K562 (cell line): Measurements from ENCODE around the gene PLXNA2. TPM values are rescaled to one million over a fixed set of nuclear protein-coding genes. Genes with fewer than 3 reads are reported as not detected.

Experiments
- ATAC-seq: fragments of 200-7000 bp; cut with Tn5 transposase; 3 replicates; pipeline ENCODE4 v1.9.1; 2020; ENCODE audit warnings: moderate library complexity
- BruUV-seq: library from RNA; stranded (reverse); fragments of 400-500 nt; replicated peaks from 2 replicates; lab custom pipeline; 2021; lab: Mats Ljungman, UMichigan
- CTCF ChIA-PET: fragments of 300-600 bp; formaldehyde crosslinking; extraction: SDS; loops from one replicate; lab custom pipeline; 2021; ENCODE audit warnings: low intra/inter-chr PET ratio; lab: Yijun Ruan, JAX
- POLR2A ChIA-PET: fragments of 300-600, 350-650 bp; sonication (Branson Sonifier 250); formaldehyde crosslinking; extraction: SDS; loops from one replicate; lab custom pipeline; 2021; ENCODE audit warnings: antibody characterized with exemption, inconsistent platforms; lab: Yijun Ruan, JAX
- DNase-seq, 4 experiments: peaks; one replicate each; pipeline versions ENCODE4 v3.0.0 to v3.0.0-alpha.2; 2011 to 2018; ENCODE audit warnings: low spot score in 3 of 4, mixed read lengths in 3 of 4; ENCODE audit errors: extremely low read depth in 1 of 4
- FAIRE-seq: peaks from 2 replicates; lab custom pipeline; 2011; peaks lifted over from hg19 to GRCh38; lab: Jason Lieb, UNC
- H2AFZ ChIP-seq: 2 replicates; pipeline ENCODE4 v1.6.0; 2011; ENCODE audit warnings: low read depth, low read length, control low read depth, inconsistent platforms
- H3K27ac ChIP-seq: fragments of 200-600 bp; 3 replicates; pipeline ENCODE4 v1.8.0; 2011; ENCODE audit warnings: low read depth, mild to moderate bottlenecking, control low read depth, inconsistent platforms, low read length, moderate library complexity, mixed read lengths; ENCODE audit errors: extremely low read depth
- H3K27me3 ChIP-seq, 2 experiments: fragments of 300-600 bp in 1 of 2; 2 replicates in 1 of 2; 3 replicates in 1 of 2; pipeline versions ENCODE4 v1.6.0 to v1.8.0; 2011; ENCODE audit warnings: inconsistent platforms in 2 of 2, low read length in 2 of 2, mild to moderate bottlenecking in 1 of 2, mixed read lengths in 1 of 2, moderate library complexity in 1 of 2; ENCODE audit not compliant: control insufficient read depth in 2 of 2, insufficient read depth in 2 of 2
- H3K36me3 ChIP-seq: fragments of 300-600 bp; 3 replicates; pipeline ENCODE4 v1.8.0; 2011; ENCODE audit warnings: mild to moderate bottlenecking, low read length, inconsistent platforms; ENCODE audit not compliant: control insufficient read depth, insufficient read depth
- H3K4me1 ChIP-seq, 2 experiments: fragments of 200-600 bp in 1 of 2; replicated peaks in 1 of 2; 2 replicates in 1 of 2; 3 replicates in 1 of 2; pipeline versions ENCODE4 v1.5.1 to v1.8.0; 2011; ENCODE audit warnings: inconsistent platforms in 2 of 2, low read length in 2 of 2, mild to moderate bottlenecking in 1 of 2, mixed read lengths in 1 of 2, moderate library complexity in 1 of 2; ENCODE audit not compliant: control insufficient read depth in 2 of 2, insufficient read depth in 2 of 2
- H3K4me2 ChIP-seq: 2 replicates; pipeline ENCODE4 v1.6.1; 2011; ENCODE audit warnings: low read length, control low read depth, inconsistent platforms, mixed read lengths; ENCODE audit not compliant: insufficient read depth
- H3K4me3 ChIP-seq: fragments of 200-600 bp; sonication (generic), shearing (Covaris generic); 2 replicates; pipeline ENCODE4 v1.5.1; 2016; ENCODE audit warnings: control low read depth, inconsistent platforms
- H3K79me2 ChIP-seq: fragments of 200-600 bp; 3 replicates; pipeline ENCODE4 v1.8.0; 2011; ENCODE audit warnings: low read length, inconsistent platforms; ENCODE audit not compliant: control insufficient read depth, insufficient read depth
- H3K9ac ChIP-seq, 2 experiments: 2 replicates each; pipeline versions ENCODE4 v1.6.0 to v1.6.1; 2011; ENCODE audit warnings: low read depth in 2 of 2, low read length in 2 of 2, control low read depth in 1 of 2, inconsistent platforms in 1 of 2, mild to moderate bottlenecking in 1 of 2, mixed read lengths in 1 of 2; ENCODE audit not compliant: insufficient read depth in 1 of 2
- H3K9me1 ChIP-seq: one replicate; pipeline ENCODE4 v1.6.0; 2011; ENCODE audit warnings: inconsistent platforms, mild to moderate bottlenecking, low read length, moderate library complexity; ENCODE audit not compliant: control insufficient read depth, insufficient read depth
- H3K9me3 ChIP-seq: replicated peaks from 2 replicates; pipeline ENCODE4 v1.5.1; 2011; ENCODE audit warnings: low read depth, low read length, inconsistent platforms; ENCODE audit not compliant: control insufficient read depth, insufficient read depth
- H4K20me1 ChIP-seq: replicated peaks from 2 replicates; pipeline ENCODE4 v1.6.1; 2011; ENCODE audit warnings: low read length, inconsistent platforms, mixed read lengths; ENCODE audit not compliant: control insufficient read depth, insufficient read depth
- ARHGAP35 ChIP-seq: fragments of 450-650 bp; IDR thresholded peaks from 2 replicates; pipeline ENCODE4 v1.6.1; 2018; ENCODE audit not compliant: partially characterized antibody
- BCOR ChIP-seq: fragments of 450-650 bp; IDR thresholded peaks from 2 replicates; pipeline ENCODE4 v1.6.1; 2016
- CCAR2 ChIP-seq: fragments of 200-400 bp; formaldehyde crosslinking; IDR thresholded peaks from 2 replicates; pipeline ENCODE4 v1.6.1; 2017; ENCODE audit warnings: mild to moderate bottlenecking, low read depth, low read length
- CSDE1 ChIP-seq, 2 experiments: fragments of 450-650 bp; IDR thresholded peaks; 2 replicates each; pipeline ENCODE4 v1.6.1; 2016; ENCODE audit warnings: mild to moderate bottlenecking in 1 of 2
- FOSL1 ChIP-seq: fragments of 200-800 bp; sonication (Bioruptor generic); conservative IDR thresholded peaks from 2 replicates; pipeline ENCODE4 v1.6.1; 2016; ENCODE audit warnings: missing genetic modification characterization, missing compliant biosample characterization
- HDAC8 ChIP-seq: fragments of 450-650 bp; IDR thresholded peaks from 2 replicates; pipeline ENCODE4 v1.6.1; 2016; ENCODE audit warnings: mild to moderate bottlenecking, missing genetic modification characterization, moderate library complexity, missing compliant biosample characterization
- HDGF ChIP-seq: fragments of 450-650 bp; IDR thresholded peaks from 2 replicates; pipeline ENCODE4 v1.6.1; 2016
- HLTF ChIP-seq: fragments of 450-650 bp; IDR thresholded peaks from 2 replicates; pipeline ENCODE4 v1.6.1; 2016
- IFI16 ChIP-seq: fragments of 250-450 bp; sonication (Bioruptor Pico); IDR thresholded peaks from 2 replicates; pipeline ENCODE4 v2.1.2; 2022; ENCODE audit warnings: mild to moderate bottlenecking, inconsistent platforms
- LARP7 ChIP-seq: fragments of 450-650 bp; IDR thresholded peaks from 2 replicates; pipeline ENCODE4 v1.6.1; 2016
- MCM5 ChIP-seq: fragments of 450-650 bp; IDR thresholded peaks from 2 replicates; pipeline ENCODE4 v1.6.1; 2016; ENCODE audit warnings: low read depth
- MCM7 ChIP-seq, 2 experiments: fragments of 450-650 bp; IDR thresholded peaks; 2 replicates each; pipeline ENCODE4 v1.6.1; 2016 to 2018
- MLLT1 ChIP-seq, 2 experiments: fragments of 450-650 bp; IDR thresholded peaks; 2 replicates each; pipeline ENCODE4 v1.6.1; 2016
- MYBL2 ChIP-seq, 2 experiments: fragments of 450-650 bp in 1 of 2; sonication (generic) in 1 of 2; formaldehyde crosslinking in 1 of 2; IDR thresholded peaks; 2 replicates each; pipeline versions ENCODE4 v1.6.1 to v1.8.1; 2017 to 2022; ENCODE audit warnings: borderline replicate concordance in 1 of 2, inconsistent platforms in 1 of 2, low read depth in 1 of 2, mild to moderate bottlenecking in 1 of 2, missing genetic modification reagents in 1 of 2, moderate library complexity in 1 of 2
- PHB2 ChIP-seq: fragments of 450-650 bp; IDR thresholded peaks from 2 replicates; pipeline ENCODE4 v1.6.1; 2017; ENCODE audit warnings: low read depth
- PHF20 ChIP-seq: fragments of 450-650 bp; IDR thresholded peaks from 2 replicates; pipeline ENCODE4 v1.6.1; 2018; ENCODE audit not compliant: partially characterized antibody
- SNAPC5 ChIP-seq: fragments of 250-450 bp; sonication (Bioruptor Pico); IDR thresholded peaks from 2 replicates; pipeline ENCODE4 v1.8.0; 2021; ENCODE audit warnings: moderate library complexity, mild to moderate bottlenecking, inconsistent platforms
- THRAP3 ChIP-seq: fragments of 450-650 bp; IDR thresholded peaks from 2 replicates; pipeline ENCODE4 v1.6.1; 2016; ENCODE audit warnings: mild to moderate bottlenecking, inconsistent platforms, borderline replicate concordance
- TSC22D4 ChIP-seq: fragments of 450-650 bp; IDR thresholded peaks from 2 replicates; pipeline ENCODE4 v1.6.1; 2016; ENCODE audit warnings: missing genetic modification characterization, missing biosample characterization, control low read depth
- ZNF274 ChIP-seq: IDR thresholded peaks from 2 replicates; pipeline ENCODE4 v1.6.1; 2011; ENCODE audit warnings: low read depth, mild to moderate bottlenecking, low read length, moderate library complexity, borderline replicate concordance
- ZNF518B ChIP-seq: fragments of 250-450 bp; sonication (Bioruptor Pico); IDR thresholded peaks from 2 replicates; pipeline ENCODE4 v1.5.0; 2021; ENCODE audit warnings: mild to moderate bottlenecking, moderate library complexity
- in situ Hi-C: fragments of 300-500 bp; cut with MboI; formaldehyde crosslinking; loops from 4 replicates; pipeline ENCODE4 v1.15.0; 2018; ENCODE audit warnings: inconsistent platforms, mixed read lengths
- intact Hi-C: fragments of 100-400 bp; cut with micrococcal nuclease; formaldehyde crosslinking; loops from 2 replicates; pipeline ENCODE4 v1.14.2; 2022
- polyA plus RNA-seq, 8 experiments: library from polyadenylated mRNA; depleted of rRNA in 4 of 8; stranded (reverse) in 5 of 8; unstranded in 3 of 8; fragments of >200 nt; fragmentation: Nextera tagmentation in 2 of 8; fragmentation: Illumina TruSeq in 1 of 8; extraction: Ambion mirVana in 2 of 8; extraction: Trizol in 1 of 8; gene quantifications; 2 replicates each; pipeline versions ENCODE4 v1.2.1 to v1.2.3, GENCODE V29; 2011 to 2014; ENCODE audit warnings: inconsistent platforms in 1 of 8, missing spikeins in 1 of 8
- total RNA-seq, 7 experiments: library from RNA; depleted of rRNA in 6 of 7; stranded (reverse); fragments of >200 nt in 6 of 7; fragmentation: Illumina TruSeq in 2 of 7; extraction: Trizol in 2 of 7; gene quantifications; 2 replicates each; pipeline versions ENCODE4 v1.2.1 to v1.2.3, GENCODE V29; 2011 to 2021; ENCODE audit warnings: low replicate concordance in 1 of 7

Gene PLXNA2
- total and polyA plus RNA-seq, 9 of the 15 experiments (the other 6 are each of a cell fraction or from before 2014, with no cell fraction given), result 0.01 to 1.3 (median 0.32) TPM

- Histone ChIP-seq H2AFZ (no peak overlapping the region), H3K9me3 (no peaks in the 10 kb centered on the region), H3K4me3 (no peak overlapping the region), H3K79me2 (no peaks in the 10 kb centered on the region), H3K4me2 (no peak overlapping the region), H3K9ac (no peak overlapping the region), H3K36me3 (no peaks in the 10 kb centered on the region), H4K20me1 (0 out of 2 replicates have a peak, but pooled peaks cover 6% of the 10 kb centered on the region), H3K4me1 (no peaks in the 10 kb centered on the region; a peak in 1 of 5 replicates), H3K27ac (no peak overlapping the region), H3K9me1 (no peaks in the 10 kb centered on the region), H3K27me3 (peaks cover 11 to 17% of the 10 kb centered on the region in 2 experiments; a peak in 4 of 5 replicates)
- ChIA-PET POLR2A (interaction anchor here (1.0 to 1.6 kb wide), 3 partner anchors 9 to 70 kb away, joined by 4 to 8 read pairs (median 5); no protein-coding TSS in a partner anchor), CTCF (no interaction called here)
- BruUV-seq, result no TSS peak
- FAIRE-seq, result peak; percentile 26
- intact Hi-C loops, result no loop called here
- no peak for ATAC-seq
- in situ Hi-C loops, result no loop called here
- DNase-seq, result no peak
- TF ChIP-seq ZNF518B (no peak), ARHGAP35 (peak; percentile 11), PHF20 (peak; percentile 32), MCM5 (0 out of 2 replicates have a peak, but pooled peaks have one; percentile 52), TSC22D4 (tag) (0 out of 2 replicates have a peak, but pooled peaks have one; percentile 83), CSDE1 (IDR thresholded peaks at IDR 0.05) (0 out of 4 replicates have a peak, but pooled peaks of 1 of the 2 experiments have one; percentile 73), BCOR (0 out of 2 replicates have a peak, but pooled peaks have one; percentile 26), HDAC8 (tag) (no peak), HDGF (peak; percentile 70; the same call in 1 of the 2 replicates), THRAP3 (0 out of 2 replicates have a peak, but pooled peaks have one; percentile 81), IFI16 (CRISPR knock-in tag) (no peak), PHB2 (0 out of 2 replicates have a peak, but pooled peaks have one; percentile 42), MYBL2 (IDR thresholded peaks at IDR 0.05; ENCODE audit: low read depth) (peak; percentile 59; the same call in 1 of the 2 replicates), MYBL2 (CRISPR knock-in tag; IDR thresholded peaks at IDR 0.05; ENCODE audit: borderline replicate concordance) (no peak), CCAR2 (no peak), FOSL1 (tag) (no peak), MCM7 (IDR thresholded peaks at IDR 0.05) (peak; percentile 32 to 80; a peak in 1 of 4 replicates), LARP7 (peak; percentile 94; the same call in 1 of the 2 replicates), ZNF274 (no peak), HLTF (peak; percentile 72; the same call in 1 of the 2 replicates), MLLT1 (IDR thresholded peaks at IDR 0.05) (peak in 1 of 2 experiments; percentile 41; a peak in 1 of 4 replicates), SNAPC5 (CRISPR knock-in tag) (no peak)
These were observed 95.0 kb downstream of the PLXNA2 start for GRCh38 chr1:208149213-208149612.
